Naive thymus-derived CD4-positive, alpha-beta T cell (primary cell): ENCODE data around the gene LRRFIP1. TPM values are rescaled to one million over a fixed set of nuclear protein-coding genes. Genes with fewer than 3 reads are reported as not detected.

Experiments used
- ATAC-seq: fragments of 150-1000 bp; cut with Tn5 transposase; 2 replicates; pipeline ENCODE4 v1.10.0; 2021; ENCODE audit warnings: mild to moderate bottlenecking, moderate library complexity
- CTCF ChIA-PET: fragments of 350-600 bp; sonication (Branson Sonifier 250); formaldehyde crosslinking; loops from one replicate; lab custom pipeline; 2021; ENCODE audit warnings: antibody characterized with exemption; lab: Charles Lee
- POLR2A ChIA-PET: fragments of 350-600 bp; sonication (Branson Sonifier 250); formaldehyde crosslinking; loops from one replicate; lab custom pipeline; 2021; ENCODE audit warnings: antibody characterized with exemption, inconsistent platforms; lab: Charles Lee
- DNase-seq, 9 donors: peaks; one replicate each; pipeline versions ENCODE4 v3.0.0 to v3.0.0-alpha.2; 2020 to 2022; ENCODE audit warnings: mixed read lengths in 1 of 9
- H3K27ac ChIP-seq: one replicate; pipeline ENCODE4 v1.7.0; 2013; ENCODE audit warnings: mild to moderate bottlenecking, low read depth, low read length, moderate library complexity
- H3K27me3 ChIP-seq, 2 donors: one replicate each; pipeline ENCODE4 v1.7.0; 2013; ENCODE audit warnings: low read length in 2 of 2, mild to moderate bottlenecking in 2 of 2, moderate library complexity in 2 of 2; ENCODE audit not compliant: control insufficient read depth in 2 of 2, insufficient read depth in 2 of 2
- H3K36me3 ChIP-seq, 3 experiments: 1 replicate in 2 of 3; 2 replicates in 1 of 3; pipeline ENCODE4 v1.7.0; 2013; ENCODE audit warnings: low read length in 3 of 3, mild to moderate bottlenecking in 3 of 3, moderate library complexity in 1 of 3; ENCODE audit not compliant: insufficient read depth in 3 of 3, control insufficient read depth in 2 of 3
- H3K4me1 ChIP-seq, 2 donors: one replicate each; pipeline ENCODE4 v1.7.0; 2013; ENCODE audit warnings: low read length in 2 of 2, mild to moderate bottlenecking in 2 of 2, moderate library complexity in 1 of 2; ENCODE audit not compliant: control insufficient read depth in 2 of 2, insufficient read depth in 2 of 2
- H3K4me3 ChIP-seq: 2 replicates; pipeline ENCODE4 v1.7.0; 2013; ENCODE audit warnings: mild to moderate bottlenecking, low read length
- H3K9me3 ChIP-seq, 3 experiments: 1 replicate in 2 of 3; 2 replicates in 1 of 3; pipeline ENCODE4 v1.7.0; 2013; ENCODE audit warnings: low read length in 3 of 3; ENCODE audit not compliant: control insufficient read depth in 2 of 3
- H3K27ac Mint-ChIP-seq, 9 donors: one replicate each; pipeline ENCODE4 v1.8.0; 2020 to 2022; ENCODE audit warnings: mixed read lengths in 9 of 9, mild to moderate bottlenecking in 8 of 9, moderate library complexity in 5 of 9, inconsistent platforms in 2 of 9
- H3K27me3 Mint-ChIP-seq, 5 donors: one replicate each; pipeline ENCODE4 v1.8.0; 2021 to 2022; ENCODE audit warnings: mixed read lengths in 5 of 5, mild to moderate bottlenecking in 1 of 5
- H3K36me3 Mint-ChIP-seq, 5 donors: one replicate each; pipeline ENCODE4 v1.8.0; 2020 to 2022; ENCODE audit warnings: mixed read lengths in 5 of 5, mild to moderate bottlenecking in 3 of 5, inconsistent platforms in 1 of 5
- H3K4me1 Mint-ChIP-seq, 7 donors: one replicate each; pipeline ENCODE4 v1.8.0; 2020 to 2022; ENCODE audit warnings: mixed read lengths in 7 of 7, mild to moderate bottlenecking in 3 of 7, inconsistent platforms in 1 of 7
- H3K4me3 Mint-ChIP-seq, 10 donors: one replicate each; pipeline ENCODE4 v1.8.0; 2020 to 2022; ENCODE audit warnings: mild to moderate bottlenecking in 10 of 10, mixed read lengths in 10 of 10, moderate library complexity in 6 of 10, inconsistent platforms in 2 of 10
- H3K9me3 Mint-ChIP-seq, 11 donors: one replicate each; pipeline ENCODE4 v1.8.0; 2020 to 2022; ENCODE audit warnings: mixed read lengths in 11 of 11, mild to moderate bottlenecking in 4 of 11, inconsistent platforms in 1 of 11, moderate library complexity in 1 of 11
- intact Hi-C, 2 donors: fragments of 100-400 bp; cut with micrococcal nuclease; formaldehyde crosslinking; loops; one replicate each; pipeline ENCODE4 v1.15.1; 2023
- polyA plus RNA-seq, 2 donors: library from polyadenylated mRNA; unstranded; fragments of 300-500 nt; fragmentation: Illumina TruSeq; gene quantifications; one replicate each; pipeline ENCODE4 v1.2.3, GENCODE V29; 2021
- total RNA-seq, 6 experiments: library from RNA in 5 of 6; stranded (reverse) in 5 of 6; gene quantifications; 1 replicate in 5 of 6; 2 replicates in 1 of 6; pipeline ENCODE4 v1.2.3 and lab custom pipeline; 2021 to 2026

LRRFIP1 gene
- total and polyA plus RNA-seq, 7 experiments from 2014 or later = 82.2 to 257 (median 105) TPM

DNA sequence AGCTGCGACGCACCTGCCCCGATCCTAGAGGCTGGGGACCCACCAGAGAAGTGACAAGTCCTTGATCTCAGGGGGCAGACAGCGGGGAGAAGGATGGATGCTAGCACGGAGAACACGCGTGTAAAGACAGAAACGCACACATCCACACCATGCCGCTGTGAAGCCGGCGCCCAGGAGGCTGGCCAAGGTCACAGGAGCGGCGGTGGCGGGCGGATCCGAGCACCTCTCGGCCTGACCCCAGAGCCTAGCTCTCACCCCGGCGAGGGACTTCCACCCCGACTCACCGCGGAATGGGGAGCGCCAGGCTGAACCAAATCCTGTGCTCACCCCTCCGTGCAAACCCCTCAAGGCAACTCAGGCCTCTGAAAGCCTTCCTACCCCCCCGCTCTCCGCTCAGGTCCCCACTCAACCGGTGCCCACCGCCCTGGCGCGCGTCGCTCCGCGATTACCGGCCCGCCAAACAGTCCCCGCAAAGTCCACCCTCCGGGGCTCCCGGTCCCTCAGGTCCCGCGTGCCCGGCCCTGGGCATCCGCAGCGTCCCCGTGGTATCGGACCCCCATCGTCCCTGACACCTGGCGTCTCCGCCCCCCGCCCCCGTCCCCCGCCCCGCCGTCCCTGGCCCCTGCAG is 460 bp upstream of the LRRFIP1 start:
- peak overlapping the region; percentile 64 to 91 (median 84) for H3K4me3 Mint-ChIP-seq
- H3K27me3 ChIP-seq = no peaks in the 10 kb centered on the region
- intact Hi-C loops = loop anchor here in 1 of 2 donors (2.0 kb wide), 1 partner anchor 24 kb away; no protein-coding TSS in a partner anchor
- H3K4me1 Mint-ChIP-seq = peaks cover 4 to 44% (median 28%) of the 10 kb centered on the region in 7 donors
- H3K27ac ChIP-seq = no peak overlapping the region
- ChIA-PET CTCF (no interaction called here), POLR2A (interaction anchor here (0.7 kb wide), 1 partner anchor 65 kb away, joined by 3 read pairs; no protein-coding TSS in a partner anchor)
- H3K36me3 Mint-ChIP-seq = peaks cover 0 to 5% (median 4%) of the 10 kb centered on the region in 5 donors
- H3K27me3 Mint-ChIP-seq = peaks cover 0 to 81% (median 6%) of the 10 kb centered on the region in 5 donors
- peak overlapping the region in 7 of 9 donors; percentile 65 to 90 (median 78) for H3K27ac Mint-ChIP-seq
- DNase-seq (peak in 2 of 9 donors; percentile 12 to 24), ATAC-seq (peak; percentile 14)
- peaks cover 0 to 2% (median 0%) of the 10 kb centered on the region in 11 donors for H3K9me3 Mint-ChIP-seq
- H3K4me1 ChIP-seq = peaks cover 0 to 7% of the 10 kb centered on the region in 2 donors
- H3K36me3 ChIP-seq = no peaks in the 10 kb centered on the region
- H3K4me3 ChIP-seq = peak overlapping the region; percentile 6
- H3K9me3 ChIP-seq = no peaks in the 10 kb centered on the region

GRCh38 chr2:237628247-237629187 is 1.1 kb downstream of the LRRFIP1 start:
- Histone ChIP-seq H3K4me1 (peaks cover 0 to 7% of the 10 kb centered on the region in 2 donors), H3K4me3 (no peak overlapping the region), H3K27me3 (no peaks in the 10 kb centered on the region), H3K36me3 (no peaks in the 10 kb centered on the region), H3K9me3 (no peaks in the 10 kb centered on the region), H3K27ac (no peak overlapping the region)
- peaks cover 0 to 11% (median 5%) of the 10 kb centered on the region in 5 donors for H3K36me3 Mint-ChIP-seq
- ATAC-seq = no peak
- CTCF ChIA-PET = interaction anchor here (1.2 kb wide), 1 partner anchor 11 kb away, joined by 4 read pairs; no protein-coding TSS in a partner anchor
- POLR2A ChIA-PET = no interaction called here
- H3K4me3 Mint-ChIP-seq = peak overlapping the region; percentile 78 to 94 (median 88)
- peaks cover 4 to 44% (median 28%) of the 10 kb centered on the region in 7 donors for H3K4me1 Mint-ChIP-seq
- DNase-seq = no peak
- intact Hi-C loops = no loop called here
- peak overlapping the region in 8 of 9 donors; percentile 56 to 96 (median 86) for H3K27ac Mint-ChIP-seq
- H3K27me3 Mint-ChIP-seq = peaks cover 0 to 68% (median 6%) of the 10 kb centered on the region in 5 donors
- H3K9me3 Mint-ChIP-seq = peaks cover 0 to 2% (median 0%) of the 10 kb centered on the region in 11 donors

- H3K27me3 ChIP-seq = no peaks in the 10 kb centered on the region
- peaks cover 0 to 2% (median 0%) of the 10 kb centered on the region in 11 donors for H3K9me3 Mint-ChIP-seq
- peaks cover 0 to 7% of the 10 kb centered on the region in 2 donors for H3K4me1 ChIP-seq
- H3K36me3 ChIP-seq = no peaks in the 10 kb centered on the region
- POLR2A ChIA-PET = no interaction called here
- CTCF ChIA-PET = interaction anchor here (1.2 kb wide), 1 partner anchor 12 kb away, joined by 4 read pairs; no protein-coding TSS in a partner anchor
- H3K4me3 ChIP-seq = no peak overlapping the region
- H3K4me1 Mint-ChIP-seq = peaks cover 4 to 44% (median 28%) of the 10 kb centered on the region in 7 donors
- peak overlapping the region in 3 of 9 donors; percentile 56 to 88 (median 87) for H3K27ac Mint-ChIP-seq
- no peak overlapping the region for H3K27ac ChIP-seq
- ATAC-seq (no peak), DNase-seq (no peak)
- intact Hi-C loops = no loop called here
- H3K36me3 Mint-ChIP-seq = peaks cover 0 to 16% (median 8%) of the 10 kb centered on the region in 5 donors
- peaks cover 0 to 62% (median 6%) of the 10 kb centered on the region in 5 donors for H3K27me3 Mint-ChIP-seq
- no peaks in the 10 kb centered on the region for H3K9me3 ChIP-seq
- H3K4me3 Mint-ChIP-seq = peak overlapping the region in 7 of 10 donors; percentile 78 to 94 (median 88)
These were observed 1.8 kb downstream of the LRRFIP1 start for GRCh38 chr2:237629188-237629534.

DNA sequence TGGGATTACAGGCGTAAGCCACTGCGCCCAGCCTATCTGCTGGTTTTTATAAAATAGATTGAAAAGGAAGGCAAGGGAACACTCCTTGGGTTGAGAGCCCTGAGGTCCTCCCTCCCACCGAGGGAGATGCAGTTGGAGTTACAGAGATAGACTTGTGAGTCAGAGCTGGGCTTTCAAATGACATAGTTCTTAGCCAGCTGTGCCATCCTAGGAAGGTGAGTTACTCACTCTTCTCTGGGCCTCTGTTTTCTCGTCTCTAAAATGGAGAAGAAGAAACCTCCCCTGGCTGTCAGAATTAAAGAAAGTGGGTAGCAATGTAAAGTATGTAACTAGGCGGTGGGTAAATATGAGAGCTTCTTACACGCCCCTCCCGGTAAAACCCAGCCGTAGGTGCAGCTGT is 2.4 kb downstream of the LRRFIP1 start:
- Histone ChIP-seq H3K27ac (no peak overlapping the region), H3K4me1 (peaks cover 0 to 7% of the 10 kb centered on the region in 2 donors), H3K36me3 (no peaks in the 10 kb centered on the region), H3K27me3 (no peaks in the 10 kb centered on the region), H3K9me3 (no peaks in the 10 kb centered on the region), H3K4me3 (no peak overlapping the region)
- H3K36me3 Mint-ChIP-seq = peaks cover under 1 to 20% (median 12%) of the 10 kb centered on the region in 5 donors
- ChIA-PET POLR2A (no interaction called here), CTCF (interaction anchor here (1.2 kb wide), 1 partner anchor 13 kb away, joined by 4 read pairs; no protein-coding TSS in a partner anchor)
- peaks cover 0 to 7% (median under 1%) of the 10 kb centered on the region in 11 donors for H3K9me3 Mint-ChIP-seq
- H3K4me3 Mint-ChIP-seq = peak overlapping the region in 1 of 10 donors; percentile 39
- ATAC-seq = no peak
- no peak for DNase-seq
- peaks cover 4 to 44% (median 28%) of the 10 kb centered on the region in 7 donors for H3K4me1 Mint-ChIP-seq
- peak overlapping the region in 1 of 9 donors; percentile 51 for H3K27ac Mint-ChIP-seq
- peaks cover 0 to 59% (median 6%) of the 10 kb centered on the region in 5 donors for H3K27me3 Mint-ChIP-seq
- intact Hi-C loops = no loop called here

- peaks cover 0 to 10% (median 3%) of the 10 kb centered on the region in 11 donors for H3K9me3 Mint-ChIP-seq
- peaks cover 0 to 7% of the 10 kb centered on the region in 2 donors for H3K4me1 ChIP-seq
- H3K4me3 ChIP-seq = no peak overlapping the region
- H3K36me3 Mint-ChIP-seq = peaks cover 2 to 24% (median 16%) of the 10 kb centered on the region in 5 donors
- intact Hi-C loops = no loop called here
- POLR2A ChIA-PET = no interaction called here
- no peak for ATAC-seq
- peaks cover 0 to 57% (median 6%) of the 10 kb centered on the region in 5 donors for H3K27me3 Mint-ChIP-seq
- CTCF ChIA-PET = interaction anchor here (1.2 kb wide), 1 partner anchor 13 kb away, joined by 4 read pairs; no protein-coding TSS in a partner anchor
- H3K27me3 ChIP-seq = no peaks in the 10 kb centered on the region
- H3K36me3 ChIP-seq = no peaks in the 10 kb centered on the region
- H3K27ac Mint-ChIP-seq = peak overlapping the region in 2 of 9 donors; percentile 35 to 51
- peaks cover 4 to 40% (median 28%) of the 10 kb centered on the region in 7 donors for H3K4me1 Mint-ChIP-seq
- no peaks in the 10 kb centered on the region for H3K9me3 ChIP-seq
- DNase-seq = no peak
- H3K27ac ChIP-seq = no peak overlapping the region
- no peak overlapping the region for H3K4me3 Mint-ChIP-seq
These were observed 3.0 kb downstream of the LRRFIP1 start for GRCh38 chr2:237630216-237631000.
